ENCODE results near the gene CDIPT.

GRCh38 chr16:29820271-29820701, 42.7 kb downstream of the CDIPT start, which contains the start of gene MVP:
- TF ChIP-seq POLR2AphosphoS5 (IDR thresholded peaks at IDR 0.05) (peak in 2 of 3 donors; percentile 20 to 52), CTCF (IDR thresholded peaks at IDR 0.05) (no peak), EP300 (IDR thresholded peaks at IDR 0.05) (no peak), POLR2A (IDR thresholded peaks at IDR 0.05) (peak in 1 of 2 donors; percentile 56)
